ENCODE results near the gene ANKRD55.

DNA sequence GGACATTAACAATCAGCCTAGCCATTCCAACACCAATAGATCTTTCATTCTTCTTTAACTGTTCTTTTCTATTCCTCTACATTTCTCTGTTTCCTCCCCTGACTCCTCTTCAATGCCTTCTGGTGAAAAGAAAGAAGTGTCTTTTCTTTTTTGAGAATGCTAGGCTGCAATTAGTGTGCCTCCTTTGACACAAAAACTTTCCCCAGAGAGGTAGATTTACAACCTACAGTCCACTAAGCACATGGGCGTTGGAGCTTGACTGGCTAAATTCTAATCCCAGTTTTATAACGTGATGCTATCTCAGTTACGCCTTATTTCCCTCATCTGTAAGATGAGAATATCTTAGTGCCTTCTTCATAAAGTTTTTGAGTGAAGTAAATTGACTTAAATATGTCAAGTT is 16.9 kb upstream of the ANKRD55 start:
- TF ChIP-seq, protein P1, sequence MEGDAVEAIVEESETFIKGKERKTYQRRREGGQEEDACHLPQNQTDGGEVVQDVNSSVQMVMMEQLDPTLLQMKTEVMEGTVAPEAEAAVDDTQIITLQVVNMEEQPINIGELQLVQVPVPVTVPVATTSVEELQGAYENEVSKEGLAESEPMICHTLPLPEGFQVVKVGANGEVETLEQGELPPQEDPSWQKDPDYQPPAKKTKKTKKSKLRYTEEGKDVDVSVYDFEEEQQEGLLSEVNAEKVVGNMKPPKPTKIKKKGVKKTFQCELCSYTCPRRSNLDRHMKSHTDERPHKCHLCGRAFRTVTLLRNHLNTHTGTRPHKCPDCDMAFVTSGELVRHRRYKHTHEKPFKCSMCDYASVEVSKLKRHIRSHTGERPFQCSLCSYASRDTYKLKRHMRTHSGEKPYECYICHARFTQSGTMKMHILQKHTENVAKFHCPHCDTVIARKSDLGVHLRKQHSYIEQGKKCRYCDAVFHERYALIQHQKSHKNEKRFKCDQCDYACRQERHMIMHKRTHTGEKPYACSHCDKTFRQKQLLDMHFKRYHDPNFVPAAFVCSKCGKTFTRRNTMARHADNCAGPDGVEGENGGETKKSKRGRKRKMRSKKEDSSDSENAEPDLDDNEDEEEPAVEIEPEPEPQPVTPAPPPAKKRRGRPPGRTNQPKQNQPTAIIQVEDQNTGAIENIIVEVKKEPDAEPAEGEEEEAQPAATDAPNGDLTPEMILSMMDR (IDR thresholded peaks at IDR 0.05) = no peak
- no peak for TF ChIP-seq TAF1 (IDR thresholded peaks at IDR 0.05; ENCODE audit: borderline replicate concordance, low read depth, low read length)
- TF ChIP-seq, protein P2, sequence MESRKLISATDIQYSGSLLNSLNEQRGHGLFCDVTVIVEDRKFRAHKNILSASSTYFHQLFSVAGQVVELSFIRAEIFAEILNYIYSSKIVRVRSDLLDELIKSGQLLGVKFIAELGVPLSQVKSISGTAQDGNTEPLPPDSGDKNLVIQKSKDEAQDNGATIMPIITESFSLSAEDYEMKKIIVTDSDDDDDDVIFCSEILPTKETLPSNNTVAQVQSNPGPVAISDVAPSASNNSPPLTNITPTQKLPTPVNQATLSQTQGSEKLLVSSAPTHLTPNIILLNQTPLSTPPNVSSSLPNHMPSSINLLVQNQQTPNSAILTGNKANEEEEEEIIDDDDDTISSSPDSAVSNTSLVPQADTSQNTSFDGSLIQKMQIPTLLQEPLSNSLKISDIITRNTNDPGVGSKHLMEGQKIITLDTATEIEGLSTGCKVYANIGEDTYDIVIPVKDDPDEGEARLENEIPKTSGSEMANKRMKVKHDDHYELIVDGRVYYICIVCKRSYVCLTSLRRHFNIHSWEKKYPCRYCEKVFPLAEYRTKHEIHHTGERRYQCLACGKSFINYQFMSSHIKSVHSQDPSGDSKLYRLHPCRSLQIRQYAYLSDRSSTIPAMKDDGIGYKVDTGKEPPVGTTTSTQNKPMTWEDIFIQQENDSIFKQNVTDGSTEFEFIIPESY (IDR thresholded peaks at IDR 0.05; ENCODE audit: borderline replicate concordance, low read depth) = no peak
- TF ChIP-seq SIN3A (IDR thresholded peaks at IDR 0.05; ENCODE audit: borderline replicate concordance, low read depth, low read length) = no peak
- TF ChIP-seq RAD21 (IDR thresholded peaks at IDR 0.05; ENCODE audit: low read length) = no peak
- TF ChIP-seq EP300 (IDR thresholded peaks at IDR 0.05; ENCODE audit: borderline replicate concordance in 1 of 2, low read depth in 1 of 2, low read length in 1 of 2) = no peak
- no peak for TF ChIP-seq ELF1 (IDR thresholded peaks at IDR 0.05)
- no peak for TF ChIP-seq NFIC (IDR thresholded peaks at IDR 0.05; ENCODE audit: borderline replicate concordance)
- TF ChIP-seq, protein P3, sequence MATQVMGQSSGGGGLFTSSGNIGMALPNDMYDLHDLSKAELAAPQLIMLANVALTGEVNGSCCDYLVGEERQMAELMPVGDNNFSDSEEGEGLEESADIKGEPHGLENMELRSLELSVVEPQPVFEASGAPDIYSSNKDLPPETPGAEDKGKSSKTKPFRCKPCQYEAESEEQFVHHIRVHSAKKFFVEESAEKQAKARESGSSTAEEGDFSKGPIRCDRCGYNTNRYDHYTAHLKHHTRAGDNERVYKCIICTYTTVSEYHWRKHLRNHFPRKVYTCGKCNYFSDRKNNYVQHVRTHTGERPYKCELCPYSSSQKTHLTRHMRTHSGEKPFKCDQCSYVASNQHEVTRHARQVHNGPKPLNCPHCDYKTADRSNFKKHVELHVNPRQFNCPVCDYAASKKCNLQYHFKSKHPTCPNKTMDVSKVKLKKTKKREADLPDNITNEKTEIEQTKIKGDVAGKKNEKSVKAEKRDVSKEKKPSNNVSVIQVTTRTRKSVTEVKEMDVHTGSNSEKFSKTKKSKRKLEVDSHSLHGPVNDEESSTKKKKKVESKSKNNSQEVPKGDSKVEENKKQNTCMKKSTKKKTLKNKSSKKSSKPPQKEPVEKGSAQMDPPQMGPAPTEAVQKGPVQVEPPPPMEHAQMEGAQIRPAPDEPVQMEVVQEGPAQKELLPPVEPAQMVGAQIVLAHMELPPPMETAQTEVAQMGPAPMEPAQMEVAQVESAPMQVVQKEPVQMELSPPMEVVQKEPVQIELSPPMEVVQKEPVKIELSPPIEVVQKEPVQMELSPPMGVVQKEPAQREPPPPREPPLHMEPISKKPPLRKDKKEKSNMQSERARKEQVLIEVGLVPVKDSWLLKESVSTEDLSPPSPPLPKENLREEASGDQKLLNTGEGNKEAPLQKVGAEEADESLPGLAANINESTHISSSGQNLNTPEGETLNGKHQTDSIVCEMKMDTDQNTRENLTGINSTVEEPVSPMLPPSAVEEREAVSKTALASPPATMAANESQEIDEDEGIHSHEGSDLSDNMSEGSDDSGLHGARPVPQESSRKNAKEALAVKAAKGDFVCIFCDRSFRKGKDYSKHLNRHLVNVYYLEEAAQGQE (IDR thresholded peaks at IDR 0.05; ENCODE audit: low read depth, low read length) = no peak
- no peak for TF ChIP-seq TCF12 (IDR thresholded peaks at IDR 0.05)
